LNCAP (cell line): ENCODE results near the gene CFAP52.

ENCODE experiments used
- CTCF ChIP-seq: fragments of 450-650 bp; IDR thresholded peaks from 2 replicates; pipeline ENCODE4 v1.5.1; 2017; ENCODE audit warnings: mild to moderate bottlenecking

The CFAP52 gene

GRCh38 chr17:9557161-9557755 is 19.2 kb upstream of the CFAP52 start:
- no peak for TF ChIP-seq CTCF

- no peak for TF ChIP-seq CTCF
Measured at GRCh38 chr17:9557857-9558256, 18.6 kb upstream of the CFAP52 start.

- no peak for TF ChIP-seq CTCF
Measured at GRCh38 chr17:9564104-9564503, 12.3 kb upstream of the CFAP52 start.

- no peak for TF ChIP-seq CTCF
Measured at GRCh38 chr17:9566067-9566466, 10.4 kb upstream of the CFAP52 start.

- no peak for TF ChIP-seq CTCF
Measured at GRCh38 chr17:9568004-9568403, 8.4 kb upstream of the CFAP52 start.

- no peak for TF ChIP-seq CTCF
Measured at GRCh38 chr17:9568957-9569588, 7.4 kb upstream of the CFAP52 start.

GRCh38 chr17:9571201-9571600 is 5.2 kb upstream of the CFAP52 start:
- TF ChIP-seq CTCF: no peak
